HL-60 (cell line): Measurements from ENCODE around the gene SOX9.

Experiments
- DNase-seq, 2 experiments: peaks; one replicate each; pipeline ENCODE4 v3.0.0-alpha.2; 2010 to 2020; ENCODE audit warnings: low read depth in 1 of 2, low spot score in 1 of 2
- H3K27ac ChIP-seq: fragments of 250-450 bp; sonication (Bioruptor Pico); replicated peaks from 2 replicates; pipeline ENCODE4 v1.5.1; 2020; ENCODE audit warnings: mild to moderate bottlenecking, moderate library complexity
- H3K27me3 ChIP-seq: fragments of 250-450 bp; sonication (Bioruptor Pico); 2 replicates; pipeline ENCODE4 v1.5.1; 2021; ENCODE audit warnings: mild to moderate bottlenecking, moderate library complexity; ENCODE audit not compliant: insufficient read depth, poor library complexity, severe bottlenecking
- H3K4me3 ChIP-seq: replicated peaks from 2 replicates; pipeline ENCODE4 v1.5.1; 2011; ENCODE audit warnings: mild to moderate bottlenecking, control low read depth, low read length; ENCODE audit not compliant: insufficient read depth
- GABPA ChIP-seq: IDR thresholded peaks from 2 replicates; pipeline ENCODE4 v1.6.1; 2012; ENCODE audit warnings: low read depth
- POLR2AphosphoS5 ChIP-seq: IDR thresholded peaks from 2 replicates; pipeline ENCODE4 v1.6.1; 2012; ENCODE audit warnings: low read depth
- SPI1 ChIP-seq: IDR thresholded peaks from 2 replicates; pipeline ENCODE4 v1.6.1; 2012; ENCODE audit warnings: low read depth, mild to moderate bottlenecking, borderline replicate concordance
- TF ChIP-seq, protein P1 (sequence below): IDR thresholded peaks from one replicate; pipeline ENCODE4 v1.5.1; 2011; ENCODE audit warnings: low read length, control low read depth, inconsistent platforms; ENCODE audit not compliant: insufficient read depth
- TF ChIP-seq, protein P2 (sequence below): IDR thresholded peaks from 2 replicates; pipeline ENCODE4 v1.6.1; 2012; ENCODE audit warnings: low read depth; ENCODE audit not compliant: insufficient replicate concordance

Gene SOX9

DNA sequence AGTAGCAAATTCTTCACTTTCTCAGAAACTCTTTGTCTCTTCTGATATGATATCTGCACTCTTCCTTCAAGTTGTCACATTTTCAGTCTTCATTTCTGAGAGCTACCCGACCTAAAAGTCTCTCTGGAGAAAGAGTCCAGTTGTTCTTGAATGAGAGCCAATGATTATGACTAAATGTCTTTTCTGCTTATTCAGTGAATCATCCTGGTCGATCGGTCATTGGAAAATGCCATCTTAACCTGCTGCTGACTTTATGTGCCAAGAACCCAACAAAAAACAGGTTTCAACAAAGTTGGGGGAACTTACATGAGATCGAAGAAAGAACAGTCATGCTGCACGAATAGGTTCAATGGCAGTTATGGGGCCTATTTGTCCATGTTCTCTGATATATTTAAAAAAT is 15.9 kb downstream of the SOX9 start:
- H3K27me3 ChIP-seq, result peaks cover 3% of the 10 kb centered on the region
- no peak overlapping the region for H3K27ac ChIP-seq
- no peak for DNase-seq
- no peak overlapping the region for H3K4me3 ChIP-seq
- no peak for TF ChIP-seq GABPA
- no peak for TF ChIP-seq SPI1
- TF ChIP-seq, protein P1, sequence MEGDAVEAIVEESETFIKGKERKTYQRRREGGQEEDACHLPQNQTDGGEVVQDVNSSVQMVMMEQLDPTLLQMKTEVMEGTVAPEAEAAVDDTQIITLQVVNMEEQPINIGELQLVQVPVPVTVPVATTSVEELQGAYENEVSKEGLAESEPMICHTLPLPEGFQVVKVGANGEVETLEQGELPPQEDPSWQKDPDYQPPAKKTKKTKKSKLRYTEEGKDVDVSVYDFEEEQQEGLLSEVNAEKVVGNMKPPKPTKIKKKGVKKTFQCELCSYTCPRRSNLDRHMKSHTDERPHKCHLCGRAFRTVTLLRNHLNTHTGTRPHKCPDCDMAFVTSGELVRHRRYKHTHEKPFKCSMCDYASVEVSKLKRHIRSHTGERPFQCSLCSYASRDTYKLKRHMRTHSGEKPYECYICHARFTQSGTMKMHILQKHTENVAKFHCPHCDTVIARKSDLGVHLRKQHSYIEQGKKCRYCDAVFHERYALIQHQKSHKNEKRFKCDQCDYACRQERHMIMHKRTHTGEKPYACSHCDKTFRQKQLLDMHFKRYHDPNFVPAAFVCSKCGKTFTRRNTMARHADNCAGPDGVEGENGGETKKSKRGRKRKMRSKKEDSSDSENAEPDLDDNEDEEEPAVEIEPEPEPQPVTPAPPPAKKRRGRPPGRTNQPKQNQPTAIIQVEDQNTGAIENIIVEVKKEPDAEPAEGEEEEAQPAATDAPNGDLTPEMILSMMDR, result no peak
- TF ChIP-seq, protein P2, sequence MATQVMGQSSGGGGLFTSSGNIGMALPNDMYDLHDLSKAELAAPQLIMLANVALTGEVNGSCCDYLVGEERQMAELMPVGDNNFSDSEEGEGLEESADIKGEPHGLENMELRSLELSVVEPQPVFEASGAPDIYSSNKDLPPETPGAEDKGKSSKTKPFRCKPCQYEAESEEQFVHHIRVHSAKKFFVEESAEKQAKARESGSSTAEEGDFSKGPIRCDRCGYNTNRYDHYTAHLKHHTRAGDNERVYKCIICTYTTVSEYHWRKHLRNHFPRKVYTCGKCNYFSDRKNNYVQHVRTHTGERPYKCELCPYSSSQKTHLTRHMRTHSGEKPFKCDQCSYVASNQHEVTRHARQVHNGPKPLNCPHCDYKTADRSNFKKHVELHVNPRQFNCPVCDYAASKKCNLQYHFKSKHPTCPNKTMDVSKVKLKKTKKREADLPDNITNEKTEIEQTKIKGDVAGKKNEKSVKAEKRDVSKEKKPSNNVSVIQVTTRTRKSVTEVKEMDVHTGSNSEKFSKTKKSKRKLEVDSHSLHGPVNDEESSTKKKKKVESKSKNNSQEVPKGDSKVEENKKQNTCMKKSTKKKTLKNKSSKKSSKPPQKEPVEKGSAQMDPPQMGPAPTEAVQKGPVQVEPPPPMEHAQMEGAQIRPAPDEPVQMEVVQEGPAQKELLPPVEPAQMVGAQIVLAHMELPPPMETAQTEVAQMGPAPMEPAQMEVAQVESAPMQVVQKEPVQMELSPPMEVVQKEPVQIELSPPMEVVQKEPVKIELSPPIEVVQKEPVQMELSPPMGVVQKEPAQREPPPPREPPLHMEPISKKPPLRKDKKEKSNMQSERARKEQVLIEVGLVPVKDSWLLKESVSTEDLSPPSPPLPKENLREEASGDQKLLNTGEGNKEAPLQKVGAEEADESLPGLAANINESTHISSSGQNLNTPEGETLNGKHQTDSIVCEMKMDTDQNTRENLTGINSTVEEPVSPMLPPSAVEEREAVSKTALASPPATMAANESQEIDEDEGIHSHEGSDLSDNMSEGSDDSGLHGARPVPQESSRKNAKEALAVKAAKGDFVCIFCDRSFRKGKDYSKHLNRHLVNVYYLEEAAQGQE, result no peak
- TF ChIP-seq POLR2AphosphoS5, result no peak

DNA sequence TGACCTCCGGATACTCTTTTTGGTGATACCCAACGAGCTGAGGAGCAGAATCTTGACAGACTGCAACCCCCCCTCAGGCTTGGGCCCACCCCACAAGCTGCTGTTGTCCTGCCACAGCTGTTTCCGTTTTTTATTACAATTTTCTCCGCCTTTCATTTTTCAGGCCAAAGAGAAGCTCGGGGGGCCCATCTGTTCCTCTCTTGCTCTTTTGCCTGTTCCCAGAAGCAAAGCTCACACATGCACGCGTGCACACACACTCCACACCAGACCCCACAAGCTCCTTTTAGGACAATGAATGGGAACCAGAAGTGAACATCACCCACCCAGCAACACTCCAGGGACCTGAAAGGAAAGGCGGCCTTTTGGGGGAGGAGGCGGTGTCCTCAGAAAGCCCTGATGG is 16.3 kb downstream of the SOX9 start:
- TF ChIP-seq, protein P2, result no peak
- TF ChIP-seq SPI1 (no peak), POLR2AphosphoS5 (no peak), GABPA (no peak)
- TF ChIP-seq, protein P1, result no peak
- H3K27ac ChIP-seq, result no peak overlapping the region
- DNase-seq, result no peak
- no peak overlapping the region for H3K4me3 ChIP-seq
- H3K27me3 ChIP-seq, result peaks cover 3% of the 10 kb centered on the region

DNA sequence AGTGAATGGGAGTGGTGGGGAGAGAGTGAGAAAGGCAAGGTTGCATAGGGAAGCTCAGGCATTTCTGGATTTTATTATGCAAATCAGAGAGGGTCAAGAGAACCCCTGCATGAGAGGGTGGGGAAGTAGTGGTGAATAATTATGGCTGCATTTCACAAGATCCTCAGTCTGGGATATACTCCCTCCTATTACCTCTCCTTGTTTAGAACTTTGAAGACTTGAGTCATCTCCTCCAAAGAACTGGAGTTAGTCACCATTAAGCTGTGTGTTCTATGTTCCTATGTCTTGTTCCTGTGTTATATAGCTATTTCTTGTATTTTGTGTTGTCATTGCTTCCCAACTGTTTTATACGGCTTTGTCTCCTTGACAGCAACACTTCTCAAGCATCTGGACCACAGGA is 18.4 kb downstream of the SOX9 start:
- no peak for DNase-seq
- TF ChIP-seq, protein P1, result no peak
- no peak for TF ChIP-seq POLR2AphosphoS5
- TF ChIP-seq SPI1, result no peak
- TF ChIP-seq, protein P2, result no peak
- TF ChIP-seq GABPA, result no peak
- Histone ChIP-seq H3K27ac (no peak overlapping the region), H3K4me3 (no peak overlapping the region), H3K27me3 (peaks cover 3% of the 10 kb centered on the region)
